IPS-18a (cell line): ENCODE results near the gene TRAPPC14.

Experiments used
- H3K27ac ChIP-seq: one replicate; pipeline ENCODE4 v1.5.1; 2013; ENCODE audit warnings: low read length
- H3K27me3 ChIP-seq: one replicate; pipeline ENCODE4 v1.6.1; 2013; ENCODE audit warnings: mild to moderate bottlenecking, low read length; ENCODE audit not compliant: control insufficient read depth, insufficient read depth
- H3K36me3 ChIP-seq: one replicate; pipeline ENCODE4 v1.6.1; 2013; ENCODE audit warnings: low read depth, low read length; ENCODE audit not compliant: control insufficient read depth
- H3K4me1 ChIP-seq: one replicate; pipeline ENCODE4 v1.6.1; 2013; ENCODE audit warnings: low read depth, low read length; ENCODE audit not compliant: control insufficient read depth
- H3K4me3 ChIP-seq: one replicate; pipeline ENCODE4 v1.5.1; 2013; ENCODE audit warnings: low read length
- H3K9ac ChIP-seq: one replicate; pipeline ENCODE4 v1.6.1; 2013; ENCODE audit warnings: mild to moderate bottlenecking, low read length, moderate library complexity
- H3K9me3 ChIP-seq: one replicate; pipeline ENCODE4 v1.6.1; 2013; ENCODE audit warnings: low read depth, low read length; ENCODE audit not compliant: control insufficient read depth

Gene TRAPPC14

DNA sequence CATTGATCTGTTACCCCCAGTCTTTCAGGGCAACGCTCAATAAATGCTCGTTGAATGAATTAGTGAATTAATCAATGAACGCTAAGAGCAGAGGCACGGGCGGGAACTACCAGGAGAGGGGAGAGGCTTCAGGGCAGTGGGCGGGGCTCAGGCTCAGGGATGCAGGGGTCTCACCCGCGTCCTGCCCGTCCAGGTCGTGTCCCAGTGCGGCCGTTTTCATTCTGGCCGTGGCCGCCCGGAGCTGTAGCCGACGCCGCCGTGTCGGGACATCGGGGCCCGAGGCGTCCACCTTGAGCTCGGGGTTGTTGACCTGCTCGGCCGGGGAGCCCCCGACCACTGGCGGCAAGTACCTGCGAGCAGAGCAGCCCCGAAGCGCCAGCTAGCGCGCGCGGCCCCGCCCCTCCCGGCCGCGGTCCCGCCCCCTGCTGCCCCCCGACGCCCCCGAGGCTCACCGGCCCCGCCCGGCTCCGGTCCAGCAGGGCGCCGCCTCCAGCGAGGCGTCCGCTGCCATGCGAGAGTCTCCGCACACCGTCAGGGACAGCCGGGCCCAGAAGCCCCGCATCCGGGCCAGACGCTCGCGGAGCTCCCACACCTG is 12.7 kb upstream of the TRAPPC14 start:
- Histone ChIP-seq H3K27me3 (peaks cover 19% of the 10 kb centered on the region), H3K4me1 (peaks cover 29% of the 10 kb centered on the region), H3K9ac (no peak overlapping the region), H3K9me3 (no peaks in the 10 kb centered on the region), H3K27ac (no peak overlapping the region), H3K36me3 (no peaks in the 10 kb centered on the region), H3K4me3 (peak overlapping the region; percentile 60)

DNA sequence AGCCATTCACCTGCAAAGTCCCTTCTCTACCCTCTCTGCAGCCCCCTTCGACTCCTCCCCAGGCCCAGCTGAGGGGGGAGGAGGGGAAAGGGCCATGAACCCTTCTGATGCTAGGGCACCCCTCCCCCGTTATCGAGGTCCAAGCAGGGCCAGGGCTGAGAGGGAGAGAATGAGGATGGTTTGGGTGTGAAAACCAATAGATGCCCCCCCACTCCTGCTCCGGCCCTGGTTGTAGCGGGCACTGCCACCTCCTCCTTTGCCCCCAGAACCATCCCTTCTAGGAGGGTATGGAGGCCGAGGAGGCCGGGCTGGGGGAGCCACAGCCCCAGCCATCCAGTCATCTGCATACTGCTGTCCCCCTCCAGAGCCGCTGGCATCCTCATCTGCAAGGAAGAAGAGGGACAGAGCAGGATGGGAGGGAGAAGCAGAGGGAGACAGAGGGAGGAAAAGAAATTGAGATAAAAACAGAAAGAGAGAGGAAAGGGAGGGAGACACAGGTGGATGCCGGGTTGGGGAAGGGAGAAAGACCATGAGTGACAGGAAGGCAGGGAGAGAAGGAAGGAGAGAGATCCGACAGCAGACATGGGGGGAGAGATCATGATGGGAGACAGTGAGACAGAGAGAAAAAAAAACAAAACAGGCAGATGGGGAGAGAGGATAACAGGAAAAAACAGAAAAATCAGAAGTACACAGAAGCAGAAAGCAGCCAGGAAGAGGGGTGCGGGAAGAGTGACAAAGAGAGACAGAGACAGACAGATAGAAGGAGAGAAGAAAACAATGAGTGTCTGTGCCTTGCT is 11.8 kb upstream of the TRAPPC14 start:
- Histone ChIP-seq H3K4me3 (peak overlapping the region; percentile 60), H3K4me1 (peaks cover 29% of the 10 kb centered on the region), H3K27ac (no peak overlapping the region), H3K36me3 (no peaks in the 10 kb centered on the region), H3K9ac (no peak overlapping the region), H3K9me3 (no peaks in the 10 kb centered on the region), H3K27me3 (peaks cover 19% of the 10 kb centered on the region)

DNA sequence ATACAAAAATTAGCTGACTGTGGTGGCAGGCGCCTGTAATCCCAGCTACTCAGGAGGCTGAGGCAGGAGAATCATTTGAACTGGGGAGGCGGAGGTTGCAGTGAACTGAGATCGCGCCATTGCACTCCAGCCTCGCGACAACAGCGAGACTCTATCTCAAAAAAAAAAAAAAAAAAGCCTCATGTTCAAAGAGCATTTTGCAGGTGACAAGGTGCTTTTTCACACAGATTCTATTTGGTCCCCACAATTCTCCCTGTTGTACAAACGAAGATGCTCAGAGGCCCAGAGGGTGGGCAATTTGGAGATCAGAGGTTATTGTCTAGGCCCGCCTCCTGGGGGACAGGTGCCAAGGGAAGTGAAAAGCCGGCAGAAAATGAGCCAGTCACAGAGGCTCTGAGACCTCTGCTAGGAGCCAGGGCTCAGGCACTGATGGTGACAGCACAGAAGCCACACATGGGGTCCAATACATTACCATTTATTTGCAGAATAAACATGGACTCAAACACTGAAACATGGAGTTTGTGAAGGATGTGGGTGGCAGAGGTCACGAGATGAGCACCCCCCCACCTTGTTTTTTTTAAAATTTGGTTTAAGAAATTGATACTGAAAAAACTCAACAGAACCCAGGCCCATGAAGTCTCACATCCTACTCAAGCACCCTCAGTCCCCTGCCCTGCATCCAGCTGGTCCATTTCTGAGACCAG is 10.8 kb upstream of the TRAPPC14 start:
- Histone ChIP-seq H3K9me3 (no peaks in the 10 kb centered on the region), H3K4me3 (peak overlapping the region; percentile 81), H3K27ac (no peak overlapping the region), H3K36me3 (no peaks in the 10 kb centered on the region), H3K27me3 (peaks cover 19% of the 10 kb centered on the region), H3K4me1 (peaks cover 29% of the 10 kb centered on the region), H3K9ac (no peak overlapping the region)

DNA sequence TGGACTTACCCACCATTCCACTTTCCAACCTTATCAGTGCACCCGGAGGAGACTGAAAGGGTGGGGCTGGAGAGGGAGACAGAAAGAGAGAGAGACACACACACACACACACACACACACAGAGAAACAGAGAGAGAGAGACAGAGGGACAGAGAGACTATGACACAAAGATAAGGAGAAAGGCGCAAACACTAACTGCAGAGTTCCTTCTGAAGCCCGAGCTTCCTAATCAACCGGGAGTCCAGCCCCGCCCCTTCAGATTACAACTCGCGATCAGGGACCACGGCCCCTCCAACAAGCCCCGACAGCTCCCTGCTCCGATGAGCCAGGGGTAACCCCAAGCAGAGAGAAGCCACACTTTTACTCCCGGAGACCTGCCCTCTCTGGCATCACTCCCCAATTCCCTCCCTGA is 9.4 kb upstream of the TRAPPC14 start:
- Histone ChIP-seq H3K4me1 (peaks cover 29% of the 10 kb centered on the region), H3K36me3 (no peaks in the 10 kb centered on the region), H3K9ac (peak overlapping the region; percentile 42), H3K27me3 (peaks cover 19% of the 10 kb centered on the region), H3K9me3 (no peaks in the 10 kb centered on the region), H3K27ac (no peak overlapping the region), H3K4me3 (peak overlapping the region; percentile 81)

DNA sequence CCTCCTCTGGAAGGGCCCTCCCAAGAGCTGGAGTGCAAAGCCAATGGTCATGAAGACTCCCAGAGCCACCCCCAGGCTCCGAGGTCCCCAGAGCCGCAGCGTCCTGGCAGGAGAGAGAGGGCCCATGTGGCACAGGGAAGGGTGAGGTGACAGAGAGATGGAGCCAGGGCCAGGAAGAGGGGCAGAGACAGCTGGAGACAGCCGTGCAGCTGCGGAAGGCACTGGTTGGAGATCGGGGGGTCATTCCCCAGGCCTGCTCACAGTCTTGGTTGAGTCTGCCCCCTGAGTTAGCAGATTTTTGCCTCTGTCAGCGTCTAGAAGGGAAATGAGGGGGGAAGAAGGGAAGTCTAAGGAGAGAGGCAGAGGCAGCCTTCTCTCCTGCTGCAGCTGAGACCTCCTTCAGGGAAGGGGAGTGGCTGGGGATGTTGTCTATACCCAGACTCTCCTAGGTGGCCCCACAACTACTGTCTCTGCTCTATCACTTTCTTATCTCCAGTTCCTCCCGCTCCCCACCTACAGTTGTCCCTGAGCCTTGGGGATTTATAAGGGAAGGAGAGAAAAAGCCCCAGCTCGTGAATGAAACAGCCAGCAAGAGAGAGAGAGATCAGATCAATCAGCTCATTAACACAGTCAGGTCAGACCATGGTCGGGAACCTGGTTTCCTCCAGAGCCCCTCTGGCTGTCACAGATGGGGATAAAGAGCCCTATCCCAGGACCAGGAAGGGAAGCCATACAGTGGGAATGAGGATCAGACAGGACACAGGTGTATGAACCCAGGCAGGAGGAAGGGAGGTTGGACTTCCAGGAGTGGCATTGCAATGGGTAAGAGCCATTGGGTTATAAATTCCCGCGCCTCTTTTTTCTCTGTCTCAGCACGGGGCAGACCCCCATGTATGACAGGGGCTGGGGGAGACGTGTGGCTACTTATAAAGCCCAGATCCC is 8.7 kb upstream of the TRAPPC14 start:
- H3K4me1 ChIP-seq = peaks cover 29% of the 10 kb centered on the region
- peak overlapping the region; percentile 42 for H3K9ac ChIP-seq
- no peak overlapping the region for H3K27ac ChIP-seq
- no peaks in the 10 kb centered on the region for H3K9me3 ChIP-seq
- H3K36me3 ChIP-seq = no peaks in the 10 kb centered on the region
- peaks cover 19% of the 10 kb centered on the region for H3K27me3 ChIP-seq
- H3K4me3 ChIP-seq = peak overlapping the region; percentile 81

DNA sequence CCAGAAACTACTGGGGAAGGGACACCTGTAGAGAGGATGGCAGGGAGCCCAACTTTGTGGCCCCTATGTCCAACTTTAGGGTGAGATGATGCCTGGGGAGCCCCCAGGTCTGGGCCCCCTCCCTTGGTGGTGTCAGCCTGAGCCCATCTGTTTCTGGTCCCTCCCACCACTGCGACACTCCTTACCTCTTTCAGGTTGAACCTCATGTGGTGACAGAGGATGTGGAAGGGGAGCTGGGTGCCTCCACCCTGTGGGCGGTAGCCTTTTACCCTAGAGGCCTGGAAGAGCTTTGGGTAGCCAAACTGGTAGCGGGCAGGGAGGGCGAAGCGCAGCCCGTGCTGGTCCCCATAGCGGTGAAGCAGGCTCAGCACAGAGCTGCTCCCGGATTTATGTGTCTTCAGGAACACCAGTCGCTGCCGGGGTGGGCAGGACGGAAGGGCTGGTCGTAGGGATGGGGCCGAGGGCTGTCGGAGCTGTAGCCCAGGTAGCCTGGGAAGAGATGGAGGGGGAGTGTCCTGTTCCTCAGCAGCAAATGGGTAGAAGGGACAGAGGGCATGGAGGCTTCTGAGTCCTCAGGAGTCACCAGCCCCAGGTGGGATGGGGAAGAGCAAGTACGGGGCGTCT is 7.9 kb upstream of the TRAPPC14 start:
- Histone ChIP-seq H3K4me3 (no peak overlapping the region), H3K27me3 (peaks cover 19% of the 10 kb centered on the region)

DNA sequence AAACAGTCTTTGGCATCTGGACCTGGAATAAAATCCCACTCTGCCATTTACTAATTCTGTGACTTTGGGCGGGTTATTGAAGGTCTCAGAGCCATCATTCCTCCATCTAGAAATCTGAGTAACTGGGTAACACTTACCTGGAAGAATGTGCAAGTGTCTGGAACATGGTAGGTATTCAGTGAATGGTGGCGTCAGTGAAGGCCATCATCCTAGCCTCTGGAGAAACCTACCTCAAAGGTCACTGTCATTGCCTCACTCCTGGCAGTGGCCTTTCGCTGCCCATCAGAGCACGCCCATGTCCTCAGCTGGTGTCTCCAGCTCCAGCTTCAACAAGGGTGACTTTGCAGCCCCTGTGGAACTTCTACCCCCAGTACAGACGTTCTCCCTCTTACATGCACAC is 5.3 kb upstream of the TRAPPC14 start:
- Histone ChIP-seq H3K4me1 (peaks cover 11% of the 10 kb centered on the region), H3K4me3 (no peak overlapping the region), H3K27ac (no peak overlapping the region), H3K27me3 (peaks cover 19% of the 10 kb centered on the region), H3K9ac (no peak overlapping the region), H3K36me3 (no peaks in the 10 kb centered on the region), H3K9me3 (no peaks in the 10 kb centered on the region)

More for the DNA sequence above, 7.9 kb upstream of the TRAPPC14 start:
- peaks cover 26% of the 10 kb centered on the region for H3K4me1 ChIP-seq
- H3K9me3 ChIP-seq = no peaks in the 10 kb centered on the region
- no peak overlapping the region for H3K27ac ChIP-seq
- no peak overlapping the region for H3K9ac ChIP-seq
- H3K36me3 ChIP-seq = no peaks in the 10 kb centered on the region

DNA sequence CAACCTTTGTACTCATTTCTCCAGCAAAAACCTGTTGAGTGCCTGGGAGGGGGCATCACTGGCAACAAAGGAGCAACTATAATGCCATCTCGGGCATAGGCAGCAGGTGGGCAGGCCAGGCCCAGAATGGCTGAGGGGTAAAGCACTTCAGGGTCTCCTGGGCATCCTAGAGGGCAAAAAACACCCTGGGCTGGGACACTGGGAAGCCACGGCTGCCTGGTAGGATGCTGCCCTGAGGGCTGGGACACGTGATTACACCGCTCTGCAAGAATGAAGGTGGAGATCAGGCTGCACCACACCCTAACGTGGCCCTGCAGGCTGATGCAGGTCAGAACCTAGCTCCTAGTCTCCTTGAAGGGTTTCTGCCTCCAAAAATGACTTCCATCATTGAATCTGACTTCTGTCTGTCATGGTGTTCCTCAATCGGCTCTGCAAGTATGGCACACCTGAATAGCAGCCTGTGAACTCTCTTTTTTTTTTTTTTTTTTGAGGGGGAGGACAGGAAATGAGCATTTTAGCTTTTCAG is 4.5 kb upstream of the TRAPPC14 start:
- H3K4me3 ChIP-seq = no peak overlapping the region
- peaks cover 9% of the 10 kb centered on the region for H3K4me1 ChIP-seq
- H3K9me3 ChIP-seq = no peaks in the 10 kb centered on the region
- H3K27me3 ChIP-seq = peaks cover 17% of the 10 kb centered on the region
- H3K9ac ChIP-seq = no peak overlapping the region
- H3K36me3 ChIP-seq = no peaks in the 10 kb centered on the region
- H3K27ac ChIP-seq = no peak overlapping the region

DNA sequence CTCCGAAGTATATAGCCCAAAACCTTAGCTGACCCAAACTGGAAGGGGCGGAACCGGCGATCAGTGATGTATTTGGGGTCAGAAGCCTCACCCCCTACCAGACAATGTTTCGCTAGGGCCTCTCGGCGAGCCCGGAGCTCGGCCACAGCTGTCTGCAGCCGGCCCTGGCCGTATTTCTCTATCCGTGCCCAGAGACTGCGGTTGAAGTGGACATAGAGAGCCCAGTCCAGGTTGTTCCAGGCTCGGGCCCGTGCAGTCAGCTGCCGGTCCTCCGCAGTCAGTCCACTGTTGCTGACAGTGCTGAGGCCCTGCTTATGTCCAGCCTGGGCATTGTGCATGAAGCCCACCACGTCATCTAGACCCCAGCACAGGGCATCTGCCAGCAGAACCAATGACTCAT is 1.5 kb upstream of the TRAPPC14 start:
- Histone ChIP-seq H3K27ac (no peak overlapping the region), H3K9ac (no peak overlapping the region), H3K27me3 (no peaks in the 10 kb centered on the region), H3K36me3 (peaks cover 14% of the 10 kb centered on the region), H3K4me3 (no peak overlapping the region), H3K4me1 (peaks cover 4% of the 10 kb centered on the region), H3K9me3 (no peaks in the 10 kb centered on the region)

DNA sequence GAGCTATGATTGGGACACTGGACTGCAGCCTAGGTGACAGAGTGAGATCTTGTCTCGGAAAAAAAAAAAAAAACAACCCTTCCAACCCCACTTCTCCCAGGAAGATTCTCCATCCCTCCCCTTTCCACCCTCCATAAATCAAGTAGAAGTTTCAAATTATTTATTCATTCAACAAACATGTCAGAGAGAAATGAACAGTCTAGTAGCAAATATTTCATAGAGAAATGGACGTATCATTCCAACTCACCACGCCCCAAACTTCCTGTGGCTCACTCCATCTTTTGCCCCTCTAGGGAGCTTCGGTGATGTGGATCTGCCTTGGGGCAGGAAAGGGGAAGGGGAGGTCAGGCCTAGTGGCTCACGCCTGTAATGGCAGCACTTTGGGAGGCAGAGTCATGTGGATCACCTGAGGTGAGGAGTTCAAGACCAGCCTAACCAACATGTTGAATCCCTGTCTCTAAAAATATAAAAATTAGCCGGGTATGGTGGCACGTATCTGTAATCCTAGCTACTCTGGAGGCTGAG is 638 bp upstream of the TRAPPC14 start:
- peak overlapping the region; percentile 69 for H3K9ac ChIP-seq
- H3K27me3 ChIP-seq = no peaks in the 10 kb centered on the region
- H3K4me1 ChIP-seq = peaks cover 4% of the 10 kb centered on the region
- peak overlapping the region; percentile 82 for H3K4me3 ChIP-seq
- H3K9me3 ChIP-seq = no peaks in the 10 kb centered on the region
- peaks cover 17% of the 10 kb centered on the region for H3K36me3 ChIP-seq
- no peak overlapping the region for H3K27ac ChIP-seq
